Measurements from ENCODE around the gene PPP2R5C.

The PPP2R5C gene

DNA sequence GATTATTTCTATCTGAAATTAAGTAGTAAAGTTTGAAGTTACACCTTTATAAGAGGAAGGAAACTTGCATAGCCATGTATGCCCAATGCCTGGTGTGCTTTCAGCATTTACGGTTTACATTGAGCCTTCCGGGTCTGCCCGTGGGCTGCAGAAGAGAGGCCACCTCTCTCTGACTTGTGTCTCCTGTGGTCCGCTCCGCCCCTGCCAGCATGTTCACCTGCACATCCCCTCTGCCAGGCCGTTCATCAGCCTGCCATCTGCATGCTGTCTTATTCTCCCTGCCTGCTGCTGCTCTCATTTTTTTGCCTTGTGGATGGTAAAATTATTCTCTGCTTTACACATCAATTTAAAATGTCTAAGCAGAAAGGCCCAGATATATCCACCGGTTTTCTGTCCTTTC lies 161.4 kb downstream of the PPP2R5C start:
- H3K27ac ChIP-seq (ENCODE audit: extremely low read depth, low read depth, low read length): no peak overlapping the region
- TF ChIP-seq KLF9 (tag by site-specific recombination; IDR thresholded peaks at IDR 0.05; ENCODE audit: low read depth) (no peak), ZNF121 (tag by site-specific recombination; IDR thresholded peaks at IDR 0.05) (no peak), ZNF324 (tag by site-specific recombination; IDR thresholded peaks at IDR 0.05) (no peak), ZNF610 (tag by site-specific recombination; IDR thresholded peaks at IDR 0.05; ENCODE audit: borderline replicate concordance) (no peak), ZNF658 (tag by site-specific recombination; IDR thresholded peaks at IDR 0.05) (no peak), ZNF416 (tag by site-specific recombination; IDR thresholded peaks at IDR 0.05) (no peak), ZNF664 (tag by site-specific recombination; IDR thresholded peaks at IDR 0.05) (no peak), SETDB1 (IDR thresholded peaks at IDR 0.05; ENCODE audit: insufficient read length, low read length) (no peak), ZNF175 (tag by site-specific recombination; IDR thresholded peaks at IDR 0.05) (no peak), WT1 (tag by site-specific recombination; IDR thresholded peaks at IDR 0.05) (no peak), ZNF660 (tag by site-specific recombination; IDR thresholded peaks at IDR 0.05) (no peak), SCRT1 (tag by site-specific recombination; IDR thresholded peaks at IDR 0.05; ENCODE audit: borderline replicate concordance) (no peak), ZBTB48 (tag by site-specific recombination; IDR thresholded peaks at IDR 0.05) (no peak), ZNF843 (tag by site-specific recombination; IDR thresholded peaks at IDR 0.05) (no peak)
- TF ChIP-seq, protein P1, sequence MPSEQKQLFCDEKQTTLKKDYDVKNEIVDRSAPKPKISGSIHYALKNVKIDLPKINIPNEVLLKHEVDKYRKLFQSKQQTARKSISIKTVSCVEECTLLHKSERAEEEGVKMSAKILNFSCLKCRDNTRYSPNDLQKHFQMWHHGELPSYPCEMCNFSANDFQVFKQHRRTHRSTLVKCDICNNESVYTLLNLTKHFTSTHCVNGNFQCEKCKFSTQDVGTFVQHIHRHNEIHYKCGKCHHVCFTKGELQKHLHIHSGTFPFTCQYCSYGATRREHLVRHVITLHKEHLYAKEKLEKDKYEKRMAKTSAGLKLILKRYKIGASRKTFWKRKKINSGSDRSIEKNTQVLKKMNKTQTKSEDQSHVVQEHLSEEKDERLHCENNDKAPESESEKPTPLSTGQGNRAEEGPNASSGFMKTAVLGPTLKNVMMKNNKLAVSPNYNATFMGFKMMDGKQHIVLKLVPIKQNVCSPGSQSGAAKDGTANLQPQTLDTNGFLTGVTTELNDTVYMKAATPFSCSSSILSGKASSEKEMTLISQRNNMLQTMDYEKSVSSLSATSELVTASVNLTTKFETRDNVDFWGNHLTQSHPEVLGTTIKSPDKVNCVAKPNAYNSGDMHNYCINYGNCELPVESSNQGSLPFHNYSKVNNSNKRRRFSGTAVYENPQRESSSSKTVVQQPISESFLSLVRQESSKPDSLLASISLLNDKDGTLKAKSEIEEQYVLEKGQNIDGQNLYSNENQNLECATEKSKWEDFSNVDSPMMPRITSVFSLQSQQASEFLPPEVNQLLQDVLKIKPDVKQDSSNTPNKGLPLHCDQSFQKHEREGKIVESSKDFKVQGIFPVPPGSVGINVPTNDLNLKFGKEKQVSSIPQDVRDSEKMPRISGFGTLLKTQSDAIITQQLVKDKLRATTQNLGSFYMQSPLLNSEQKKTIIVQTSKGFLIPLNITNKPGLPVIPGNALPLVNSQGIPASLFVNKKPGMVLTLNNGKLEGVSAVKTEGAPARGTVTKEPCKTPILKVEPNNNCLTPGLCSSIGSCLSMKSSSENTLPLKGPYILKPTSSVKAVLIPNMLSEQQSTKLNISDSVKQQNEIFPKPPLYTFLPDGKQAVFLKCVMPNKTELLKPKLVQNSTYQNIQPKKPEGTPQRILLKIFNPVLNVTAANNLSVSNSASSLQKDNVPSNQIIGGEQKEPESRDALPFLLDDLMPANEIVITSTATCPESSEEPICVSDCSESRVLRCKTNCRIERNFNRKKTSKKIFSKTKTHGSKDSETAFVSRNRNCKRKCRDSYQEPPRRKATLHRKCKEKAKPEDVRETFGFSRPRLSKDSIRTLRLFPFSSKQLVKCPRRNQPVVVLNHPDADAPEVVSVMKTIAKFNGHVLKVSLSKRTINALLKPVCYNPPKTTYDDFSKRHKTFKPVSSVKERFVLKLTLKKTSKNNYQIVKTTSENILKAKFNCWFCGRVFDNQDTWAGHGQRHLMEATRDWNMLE (tag by site-specific recombination; conservative IDR thresholded peaks at IDR 0.05; ENCODE audit: low read depth): no peak
- TF ChIP-seq, protein P2, sequence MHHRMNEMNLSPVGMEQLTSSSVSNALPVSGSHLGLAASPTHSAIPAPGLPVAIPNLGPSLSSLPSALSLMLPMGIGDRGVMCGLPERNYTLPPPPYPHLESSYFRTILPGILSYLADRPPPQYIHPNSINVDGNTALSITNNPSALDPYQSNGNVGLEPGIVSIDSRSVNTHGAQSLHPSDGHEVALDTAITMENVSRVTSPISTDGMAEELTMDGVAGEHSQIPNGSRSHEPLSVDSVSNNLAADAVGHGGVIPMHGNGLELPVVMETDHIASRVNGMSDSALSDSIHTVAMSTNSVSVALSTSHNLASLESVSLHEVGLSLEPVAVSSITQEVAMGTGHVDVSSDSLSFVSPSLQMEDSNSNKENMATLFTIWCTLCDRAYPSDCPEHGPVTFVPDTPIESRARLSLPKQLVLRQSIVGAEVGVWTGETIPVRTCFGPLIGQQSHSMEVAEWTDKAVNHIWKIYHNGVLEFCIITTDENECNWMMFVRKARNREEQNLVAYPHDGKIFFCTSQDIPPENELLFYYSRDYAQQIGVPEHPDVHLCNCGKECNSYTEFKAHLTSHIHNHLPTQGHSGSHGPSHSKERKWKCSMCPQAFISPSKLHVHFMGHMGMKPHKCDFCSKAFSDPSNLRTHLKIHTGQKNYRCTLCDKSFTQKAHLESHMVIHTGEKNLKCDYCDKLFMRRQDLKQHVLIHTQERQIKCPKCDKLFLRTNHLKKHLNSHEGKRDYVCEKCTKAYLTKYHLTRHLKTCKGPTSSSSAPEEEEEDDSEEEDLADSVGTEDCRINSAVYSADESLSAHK (tag by site-specific recombination; IDR thresholded peaks at IDR 0.05): no peak
- TF ChIP-seq, protein P3, sequence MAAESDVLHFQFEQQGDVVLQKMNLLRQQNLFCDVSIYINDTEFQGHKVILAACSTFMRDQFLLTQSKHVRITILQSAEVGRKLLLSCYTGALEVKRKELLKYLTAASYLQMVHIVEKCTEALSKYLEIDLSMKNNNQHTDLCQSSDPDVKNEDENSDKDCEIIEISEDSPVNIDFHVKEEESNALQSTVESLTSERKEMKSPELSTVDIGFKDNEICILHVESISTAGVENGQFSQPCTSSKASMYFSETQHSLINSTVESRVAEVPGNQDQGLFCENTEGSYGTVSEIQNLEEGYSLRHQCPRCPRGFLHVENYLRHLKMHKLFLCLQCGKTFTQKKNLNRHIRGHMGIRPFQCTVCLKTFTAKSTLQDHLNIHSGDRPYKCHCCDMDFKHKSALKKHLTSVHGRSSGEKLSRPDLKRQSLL (tag by site-specific recombination; IDR thresholded peaks at IDR 0.05): no peak
- TF ChIP-seq, protein P4, sequence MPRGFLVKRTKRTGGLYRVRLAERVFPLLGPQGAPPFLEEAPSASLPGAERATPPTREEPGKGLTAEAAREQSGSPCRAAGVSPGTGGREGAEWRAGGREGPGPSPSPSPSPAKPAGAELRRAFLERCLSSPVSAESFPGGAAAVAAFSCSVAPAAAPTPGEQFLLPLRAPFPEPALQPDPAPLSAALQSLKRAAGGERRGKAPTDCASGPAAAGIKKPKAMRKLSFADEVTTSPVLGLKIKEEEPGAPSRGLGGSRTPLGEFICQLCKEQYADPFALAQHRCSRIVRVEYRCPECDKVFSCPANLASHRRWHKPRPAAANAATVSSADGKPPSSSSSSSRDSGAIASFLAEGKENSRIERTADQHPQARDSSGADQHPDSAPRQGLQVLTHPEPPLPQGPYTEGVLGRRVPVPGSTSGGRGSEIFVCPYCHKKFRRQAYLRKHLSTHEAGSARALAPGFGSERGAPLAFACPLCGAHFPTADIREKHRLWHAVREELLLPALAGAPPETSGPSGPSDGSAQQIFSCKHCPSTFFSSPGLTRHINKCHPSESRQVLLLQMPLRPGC (tag by site-specific recombination; IDR thresholded peaks at IDR 0.05): no peak
- TF ChIP-seq, protein P5, sequence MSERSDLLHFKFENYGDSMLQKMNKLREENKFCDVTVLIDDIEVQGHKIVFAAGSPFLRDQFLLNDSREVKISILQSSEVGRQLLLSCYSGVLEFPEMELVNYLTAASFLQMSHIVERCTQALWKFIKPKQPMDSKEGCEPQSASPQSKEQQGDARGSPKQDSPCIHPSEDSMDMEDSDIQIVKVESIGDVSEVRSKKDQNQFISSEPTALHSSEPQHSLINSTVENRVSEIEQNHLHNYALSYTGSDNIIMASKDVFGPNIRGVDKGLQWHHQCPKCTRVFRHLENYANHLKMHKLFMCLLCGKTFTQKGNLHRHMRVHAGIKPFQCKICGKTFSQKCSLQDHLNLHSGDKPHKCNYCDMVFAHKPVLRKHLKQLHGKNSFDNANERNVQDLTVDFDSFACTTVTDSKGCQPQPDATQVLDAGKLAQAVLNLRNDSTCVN (tag by site-specific recombination; optimal IDR thresholded peaks at IDR 0.05): no peak
- H3K4me1 ChIP-seq (ENCODE audit: control insufficient read depth, insufficient read depth, low read length): no peaks in the 10 kb centered on the region
- ChIA-PET CTCF (no interaction called here), POLR2A (no interaction called here)
- H3K36me3 ChIP-seq (ENCODE audit: control insufficient read depth in 2 of 2, insufficient read depth in 1 of 2, low read length in 2 of 2): peaks cover 10 to 17% of the 10 kb centered on the region in 2 experiments; a peak in 2 of 3 replicates
- no peaks in the 10 kb centered on the region for H3K9me3 ChIP-seq (ENCODE audit: control insufficient read depth, insufficient read depth, low read depth, low read length)
- H3K4me3 ChIP-seq (ENCODE audit: low read depth, low read length): no peak overlapping the region

Data from HEK293 (cell line).